GM23338 (cell line): Measurements from ENCODE around the gene SEMA6C. TPM values are rescaled to one million over a fixed set of nuclear protein-coding genes. Genes with fewer than 3 reads are reported as not detected.

Experiments
- ATAC-seq: fragments of 200-7000 bp; cut with Tn5 transposase; 3 replicates; pipeline ENCODE4 v1.9.1; 2020
- DNase-seq: peaks from one replicate; pipeline ENCODE4 v3.0.0-alpha.2; 2015; ENCODE audit warnings: low spot score
- H2AFZ ChIP-seq: fragments of 200-600 bp; sonication (generic); 2 replicates; pipeline ENCODE4 v1.8.0; 2016; ENCODE audit warnings: antibody characterized with exemption, mild to moderate bottlenecking, moderate library complexity
- H3F3A ChIP-seq: fragments of 200-600 bp; sonication (generic); replicated peaks from 2 replicates; pipeline ENCODE4 v1.8.0; 2017; ENCODE audit warnings: antibody characterized with exemption, mixed run types, low read depth
- H3K27ac ChIP-seq: fragments of 200-600 bp; sonication (generic); 2 replicates; pipeline ENCODE4 v1.6.1; 2016; ENCODE audit warnings: low read depth
- H3K27me3 ChIP-seq: fragments of 200-600 bp; sonication (generic); 2 replicates; pipeline ENCODE4 v1.8.0; 2016; ENCODE audit warnings: mild to moderate bottlenecking, mixed run types, moderate library complexity; ENCODE audit not compliant: insufficient read depth
- H3K36me3 ChIP-seq: fragments of 200-600 bp; sonication (generic); 2 replicates; pipeline ENCODE4 v1.8.0; 2016; ENCODE audit warnings: mild to moderate bottlenecking; ENCODE audit not compliant: insufficient read depth
- H3K4me1 ChIP-seq: fragments of 200-600 bp; sonication (generic); 2 replicates; pipeline ENCODE4 v1.8.0; 2016; ENCODE audit warnings: mild to moderate bottlenecking, moderate library complexity; ENCODE audit not compliant: insufficient read depth
- H3K4me2 ChIP-seq: fragments of 200-600 bp; sonication (generic); 2 replicates; pipeline ENCODE4 v1.7.1; 2017; ENCODE audit warnings: mixed run types
- H3K4me3 ChIP-seq: fragments of 200-600 bp; sonication (generic); 2 replicates; pipeline ENCODE4 v1.6.1; 2016; ENCODE audit warnings: mixed run types
- H3K79me2 ChIP-seq: fragments of 200-600 bp; sonication (generic); replicated peaks from 2 replicates; pipeline ENCODE4 v1.8.0; 2017; ENCODE audit warnings: mild to moderate bottlenecking; ENCODE audit not compliant: insufficient read depth
- H3K9me2 ChIP-seq: fragments of 200-600 bp; sonication (generic); 2 replicates; pipeline ENCODE4 v1.8.0; 2017; ENCODE audit not compliant: insufficient read depth
- H4K20me1 ChIP-seq: fragments of 200-600 bp; sonication (generic); replicated peaks from 2 replicates; pipeline ENCODE4 v1.8.0; 2017; ENCODE audit warnings: mild to moderate bottlenecking; ENCODE audit not compliant: insufficient read depth
- H3K27ac Mint-ChIP-seq: 2 replicates; pipeline ENCODE4 v1.8.0; 2020; ENCODE audit warnings: inconsistent platforms, mild to moderate bottlenecking, moderate library complexity, mixed read lengths
- H3K27me3 Mint-ChIP-seq: 3 replicates; pipeline ENCODE4 v1.8.0; 2022; ENCODE audit warnings: low read depth, mild to moderate bottlenecking, moderate library complexity, mixed read lengths, inconsistent platforms; ENCODE audit not compliant: insufficient read depth, poor library complexity
- H3K36me3 Mint-ChIP-seq: 3 replicates; pipeline ENCODE4 v1.8.0; 2021; ENCODE audit warnings: low read depth, mild to moderate bottlenecking, inconsistent platforms, moderate library complexity, mixed read lengths
- H3K4me1 Mint-ChIP-seq: 3 replicates; pipeline ENCODE4 v1.8.0; 2020; ENCODE audit warnings: mild to moderate bottlenecking, inconsistent platforms, mixed read lengths
- H3K4me3 Mint-ChIP-seq: 3 replicates; pipeline ENCODE4 v1.8.0; 2021; ENCODE audit warnings: moderate library complexity, mild to moderate bottlenecking, inconsistent platforms, mixed read lengths
- H3K9me3 Mint-ChIP-seq: 3 replicates; pipeline ENCODE4 v1.8.0; 2020; ENCODE audit warnings: moderate library complexity, mild to moderate bottlenecking, inconsistent platforms, mixed read lengths
- CREB1 ChIP-seq: fragments of 250-450 bp; sonication (Bioruptor Pico); IDR thresholded peaks from 2 replicates; pipeline ENCODE4 v1.5.0; 2020; ENCODE audit warnings: low read depth, mild to moderate bottlenecking, moderate library complexity
- EZH2phosphoT487 ChIP-seq: fragments of 200-600 bp; sonication (generic); IDR thresholded peaks from one replicate; pipeline ENCODE4 v1.8.1; 2018; ENCODE audit warnings: antibody characterized with exemption; ENCODE audit not compliant: unreplicated experiment
- JUNB ChIP-seq: IDR thresholded peaks from one replicate; pipeline ENCODE4 v1.6.1; 2016; ENCODE audit warnings: antibody characterized with exemption; ENCODE audit not compliant: unreplicated experiment
- STAT1 ChIP-seq: IDR thresholded peaks from one replicate; pipeline ENCODE4 v1.6.1; 2016; ENCODE audit warnings: antibody characterized with exemption; ENCODE audit not compliant: unreplicated experiment
- ZNF114 ChIP-seq: fragments of 250-450 bp; sonication (Bioruptor Pico); IDR thresholded peaks from 2 replicates; pipeline ENCODE4 v1.5.0; 2020; ENCODE audit warnings: mild to moderate bottlenecking, moderate library complexity
- ZNF331 ChIP-seq: fragments of 250-450 bp; sonication (Bioruptor Pico); IDR thresholded peaks from 2 replicates; pipeline ENCODE4 v1.5.0; 2020; ENCODE audit warnings: low read depth, mild to moderate bottlenecking, moderate library complexity
- polyA plus RNA-seq: library from polyadenylated mRNA; unstranded; fragments of >200 nt; fragmentation: Nextera tagmentation; extraction: Ambion mirVana; gene quantifications from 2 replicates; pipeline ENCODE4 v1.2.1, GENCODE V29; 2016
- total RNA-seq: library from RNA; depleted of rRNA; stranded (reverse); fragments of >200 nt; shearing (Covaris generic); gene quantifications from 2 replicates; pipeline ENCODE4 v1.2.3, GENCODE V29; 2014
- TF ChIP-seq, protein P1 (sequence below), 2 experiments: fragments of 200-600 bp in 1 of 2; sonication (generic) in 1 of 2; conservative IDR thresholded peaks; 2 replicates each; pipeline versions ENCODE4 v1.5.1 to v1.6.1; 2016 to 2017; ENCODE audit warnings: antibody characterized with exemption in 2 of 2, low read depth in 2 of 2, mild to moderate bottlenecking in 2 of 2, moderate library complexity in 1 of 2
- TF ChIP-seq, protein P2 (sequence below): IDR thresholded peaks from one replicate; pipeline ENCODE4 v1.6.1; 2018; ENCODE audit warnings: antibody characterized with exemption; ENCODE audit not compliant: unreplicated experiment

Gene SEMA6C
- total and polyA plus RNA-seq, 2 experiments from 2014 or later: 6.2 to 12.3 TPM

DNA sequence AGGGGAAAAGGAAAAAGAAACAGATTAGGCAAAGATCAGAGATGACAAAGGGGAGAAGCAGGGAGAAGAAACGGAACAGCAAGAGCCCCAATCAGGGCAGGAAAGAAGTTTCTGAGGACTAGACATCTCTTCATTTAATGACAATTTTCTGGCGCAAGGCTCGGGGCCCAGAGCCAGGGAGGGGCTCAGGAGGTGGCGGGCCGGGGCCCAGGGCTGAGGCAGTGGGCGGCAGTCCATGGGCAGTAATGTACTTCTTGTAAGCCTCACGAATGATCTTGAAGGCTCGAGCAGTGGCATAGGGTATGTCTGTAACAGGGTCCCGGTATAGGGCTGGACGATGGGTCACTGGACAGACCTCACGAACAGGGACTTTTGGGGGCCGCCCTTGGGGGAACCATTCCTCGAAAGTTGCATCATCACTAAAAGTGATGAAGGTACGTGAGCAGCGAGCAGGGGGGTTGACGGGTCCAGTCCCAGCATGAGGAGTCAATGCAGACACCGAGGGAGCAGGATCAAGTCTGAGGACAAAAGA lies 30.1 kb upstream of the SEMA6C start:
- no peaks in the 10 kb centered on the region; the same call in 1 of the 2 replicates for H4K20me1 ChIP-seq
- H3K36me3 ChIP-seq: peaks cover 10% of the 10 kb centered on the region
- Mint-ChIP-seq H3K36me3 (peaks cover 66% of the 10 kb centered on the region), H3K9me3 (no peaks in the 10 kb centered on the region), H3K27ac (peak overlapping the region; percentile 68; the same call in 1 of the 2 replicates), H3K4me3 (no peak overlapping the region), H3K27me3 (peaks cover 5% of the 10 kb centered on the region), H3K4me1 (no peaks in the 10 kb centered on the region)
- TF ChIP-seq ZNF114 (CRISPR knock-in tag): no peak
- ATAC-seq (no peak), DNase-seq (no peak)
- no peak overlapping the region for H3K4me2 ChIP-seq
- no peaks in the 10 kb centered on the region for H3K9me2 ChIP-seq
- 0 out of 2 replicates have a peak, but pooled peaks cover 4% of the 10 kb centered on the region for H3F3A ChIP-seq
- no peak overlapping the region for H2AFZ ChIP-seq
- no peaks in the 10 kb centered on the region for H3K4me1 ChIP-seq
- no peaks in the 10 kb centered on the region for H3K79me2 ChIP-seq
- H3K27me3 ChIP-seq: no peaks in the 10 kb centered on the region
- H3K27ac ChIP-seq: no peak overlapping the region
- no peak overlapping the region for H3K4me3 ChIP-seq

DNA sequence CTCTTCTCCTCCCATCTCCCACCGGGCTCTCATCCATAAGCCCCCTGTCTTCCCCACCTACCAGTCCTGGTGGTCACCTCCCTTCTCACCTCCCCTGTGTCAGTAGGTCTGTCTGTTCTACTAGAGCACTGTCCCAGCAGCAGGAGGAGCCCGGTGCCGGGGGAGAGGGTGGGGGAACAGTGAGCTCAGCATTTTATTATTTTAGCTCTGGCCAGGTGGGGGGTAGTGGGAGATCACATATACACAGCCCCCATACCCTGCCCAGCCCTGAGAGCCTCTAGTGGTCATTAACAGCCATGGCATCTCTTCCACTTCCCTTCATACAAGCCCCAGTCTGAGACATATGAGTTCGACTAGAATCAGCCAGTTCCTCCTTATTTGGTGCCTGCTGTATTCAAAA lies 29.4 kb upstream of the SEMA6C start, which contains the start of gene TMOD4:
TSS of gene TMOD4 (minus strand) at position 119 of the 400 bp plus-strand sequence. CDS start 1,106 bp downstream, outside the sequence.
- ATAC-seq (peak; percentile 96), DNase-seq (peak; percentile 54)
- H3K9me3 Mint-ChIP-seq: no peaks in the 10 kb centered on the region
- Histone ChIP-seq H3K36me3 (peaks cover 10% of the 10 kb centered on the region), H4K20me1 (no peaks in the 10 kb centered on the region; the same call in 1 of the 2 replicates), H3K27me3 (no peaks in the 10 kb centered on the region), H3K4me1 (no peaks in the 10 kb centered on the region), H3K79me2 (no peaks in the 10 kb centered on the region), H3K4me3 (no peak within 1 kb of the TSS), H3K4me2 (no peak within 1 kb of the TSS), H3K9me2 (no peaks in the 10 kb centered on the region), H3K27ac (no peak within 1 kb of the TSS), H2AFZ (no peak within 1 kb of the TSS), H3F3A (0 out of 2 replicates have a peak, but pooled peaks cover 4% of the 10 kb centered on the region)
- peaks cover 58% of the 10 kb centered on the region for H3K36me3 Mint-ChIP-seq
- TF ChIP-seq, protein P1, sequence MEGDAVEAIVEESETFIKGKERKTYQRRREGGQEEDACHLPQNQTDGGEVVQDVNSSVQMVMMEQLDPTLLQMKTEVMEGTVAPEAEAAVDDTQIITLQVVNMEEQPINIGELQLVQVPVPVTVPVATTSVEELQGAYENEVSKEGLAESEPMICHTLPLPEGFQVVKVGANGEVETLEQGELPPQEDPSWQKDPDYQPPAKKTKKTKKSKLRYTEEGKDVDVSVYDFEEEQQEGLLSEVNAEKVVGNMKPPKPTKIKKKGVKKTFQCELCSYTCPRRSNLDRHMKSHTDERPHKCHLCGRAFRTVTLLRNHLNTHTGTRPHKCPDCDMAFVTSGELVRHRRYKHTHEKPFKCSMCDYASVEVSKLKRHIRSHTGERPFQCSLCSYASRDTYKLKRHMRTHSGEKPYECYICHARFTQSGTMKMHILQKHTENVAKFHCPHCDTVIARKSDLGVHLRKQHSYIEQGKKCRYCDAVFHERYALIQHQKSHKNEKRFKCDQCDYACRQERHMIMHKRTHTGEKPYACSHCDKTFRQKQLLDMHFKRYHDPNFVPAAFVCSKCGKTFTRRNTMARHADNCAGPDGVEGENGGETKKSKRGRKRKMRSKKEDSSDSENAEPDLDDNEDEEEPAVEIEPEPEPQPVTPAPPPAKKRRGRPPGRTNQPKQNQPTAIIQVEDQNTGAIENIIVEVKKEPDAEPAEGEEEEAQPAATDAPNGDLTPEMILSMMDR (conservative IDR thresholded peaks at IDR 0.05; ENCODE audit: low read depth in 2 of 2): peak; percentile 58 to 63; a peak in 3 of 4 replicates
- no peak for TF ChIP-seq JUNB
- no peak within 1 kb of the TSS for H3K4me3 Mint-ChIP-seq
- peak within 1 kb of the TSS; percentile 68; the same call in 1 of the 2 replicates for H3K27ac Mint-ChIP-seq
- peaks cover 3% of the 10 kb centered on the region for H3K27me3 Mint-ChIP-seq
- no peaks in the 10 kb centered on the region for H3K4me1 Mint-ChIP-seq

DNA sequence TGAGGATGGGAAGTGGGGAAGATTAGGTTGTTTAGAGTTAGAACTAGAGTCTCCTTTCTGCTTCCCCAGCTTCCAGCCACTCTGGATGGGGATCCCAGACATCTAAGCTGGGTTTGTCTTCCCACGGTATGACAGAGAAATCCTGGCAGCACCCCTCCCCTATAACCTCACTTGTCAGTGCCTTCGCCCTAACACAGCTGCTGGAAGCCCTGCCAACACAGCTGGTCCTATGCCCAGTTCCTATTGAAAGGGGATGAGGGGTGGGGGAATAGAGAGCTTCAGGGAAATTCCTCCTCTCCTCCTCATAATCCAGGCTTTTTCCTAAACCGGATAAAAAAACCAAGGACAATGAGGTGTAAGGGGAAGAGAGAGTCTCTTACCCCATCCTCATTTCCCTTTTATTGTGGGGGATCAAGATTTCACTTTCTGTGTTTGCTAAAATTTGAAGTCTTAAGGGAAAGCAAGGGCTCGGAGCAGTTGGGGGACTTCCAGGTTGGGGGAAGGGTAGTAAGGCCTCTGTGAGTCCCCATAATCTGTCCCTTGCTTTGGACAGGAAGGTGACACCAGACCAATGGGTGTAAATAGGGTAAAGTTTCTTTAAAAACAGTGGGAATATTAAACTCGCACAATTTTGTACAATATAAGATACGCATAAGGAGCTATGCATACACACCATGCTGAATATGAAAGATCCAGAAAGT lies 28.8 kb upstream of the SEMA6C start:
- Histone ChIP-seq H3K27me3 (no peaks in the 10 kb centered on the region), H3K4me3 (no peak overlapping the region), H3K36me3 (peaks cover 10% of the 10 kb centered on the region), H3K4me2 (no peak overlapping the region), H3K27ac (no peak overlapping the region), H4K20me1 (no peaks in the 10 kb centered on the region; the same call in 1 of the 2 replicates), H3F3A (0 out of 2 replicates have a peak, but pooled peaks cover 4% of the 10 kb centered on the region), H3K4me1 (no peaks in the 10 kb centered on the region), H3K79me2 (no peaks in the 10 kb centered on the region), H2AFZ (no peak overlapping the region), H3K9me2 (no peaks in the 10 kb centered on the region)
- 0 out of 3 replicates have a peak, but pooled peaks cover 2% of the 10 kb centered on the region for H3K4me1 Mint-ChIP-seq
- H3K36me3 Mint-ChIP-seq: peaks cover 54% of the 10 kb centered on the region
- no peak for DNase-seq
- peaks cover 3% of the 10 kb centered on the region for H3K27me3 Mint-ChIP-seq
- no peak overlapping the region for H3K4me3 Mint-ChIP-seq
- ATAC-seq: no peak
- no peak overlapping the region for H3K27ac Mint-ChIP-seq
- no peaks in the 10 kb centered on the region for H3K9me3 Mint-ChIP-seq
- TF ChIP-seq, protein P1 (conservative IDR thresholded peaks at IDR 0.05; ENCODE audit: low read depth in 2 of 2): no peak
- no peak for TF ChIP-seq EZH2phosphoT487
- no peak for TF ChIP-seq CREB1 (CRISPR knock-in tag)
- no peak for TF ChIP-seq JUNB
- TF ChIP-seq ZNF331 (CRISPR knock-in tag): no peak
- TF ChIP-seq, protein P2, sequence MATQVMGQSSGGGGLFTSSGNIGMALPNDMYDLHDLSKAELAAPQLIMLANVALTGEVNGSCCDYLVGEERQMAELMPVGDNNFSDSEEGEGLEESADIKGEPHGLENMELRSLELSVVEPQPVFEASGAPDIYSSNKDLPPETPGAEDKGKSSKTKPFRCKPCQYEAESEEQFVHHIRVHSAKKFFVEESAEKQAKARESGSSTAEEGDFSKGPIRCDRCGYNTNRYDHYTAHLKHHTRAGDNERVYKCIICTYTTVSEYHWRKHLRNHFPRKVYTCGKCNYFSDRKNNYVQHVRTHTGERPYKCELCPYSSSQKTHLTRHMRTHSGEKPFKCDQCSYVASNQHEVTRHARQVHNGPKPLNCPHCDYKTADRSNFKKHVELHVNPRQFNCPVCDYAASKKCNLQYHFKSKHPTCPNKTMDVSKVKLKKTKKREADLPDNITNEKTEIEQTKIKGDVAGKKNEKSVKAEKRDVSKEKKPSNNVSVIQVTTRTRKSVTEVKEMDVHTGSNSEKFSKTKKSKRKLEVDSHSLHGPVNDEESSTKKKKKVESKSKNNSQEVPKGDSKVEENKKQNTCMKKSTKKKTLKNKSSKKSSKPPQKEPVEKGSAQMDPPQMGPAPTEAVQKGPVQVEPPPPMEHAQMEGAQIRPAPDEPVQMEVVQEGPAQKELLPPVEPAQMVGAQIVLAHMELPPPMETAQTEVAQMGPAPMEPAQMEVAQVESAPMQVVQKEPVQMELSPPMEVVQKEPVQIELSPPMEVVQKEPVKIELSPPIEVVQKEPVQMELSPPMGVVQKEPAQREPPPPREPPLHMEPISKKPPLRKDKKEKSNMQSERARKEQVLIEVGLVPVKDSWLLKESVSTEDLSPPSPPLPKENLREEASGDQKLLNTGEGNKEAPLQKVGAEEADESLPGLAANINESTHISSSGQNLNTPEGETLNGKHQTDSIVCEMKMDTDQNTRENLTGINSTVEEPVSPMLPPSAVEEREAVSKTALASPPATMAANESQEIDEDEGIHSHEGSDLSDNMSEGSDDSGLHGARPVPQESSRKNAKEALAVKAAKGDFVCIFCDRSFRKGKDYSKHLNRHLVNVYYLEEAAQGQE: no peak
- no peak for TF ChIP-seq STAT1
